ENCODE data around the gene IFT88.
A peak's percentile ranks its signal among the peaks of the same experiment; 100 is the strongest.
"Not testable (repeated sequence)": the region's sequence is repeated elsewhere in the genome, so short reads cannot be mapped to it uniquely, and the experiment has no call there.

IFT88 gene

DNA sequence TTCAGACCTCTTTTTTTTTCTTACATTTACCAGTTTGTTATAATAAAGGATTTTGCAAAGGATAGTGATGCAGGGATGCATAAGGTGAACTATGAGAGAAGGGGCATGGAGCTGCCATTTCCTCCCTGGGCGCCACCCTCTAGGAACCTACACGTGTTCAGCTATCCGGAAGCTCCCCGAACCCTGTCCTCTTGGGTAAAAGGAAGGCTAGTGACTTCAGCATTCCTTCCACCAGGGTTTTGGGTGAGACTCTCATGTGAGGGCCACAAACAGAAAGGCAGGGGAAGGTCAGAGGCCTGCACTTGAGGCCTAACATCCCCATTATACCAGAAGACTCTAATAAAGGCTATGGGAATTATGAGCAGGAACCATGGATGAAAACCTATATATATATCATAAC is 57.3 kb downstream of the IFT88 start:
- DNase-seq (ENCODE audit: low read depth in 2 of 2) = no peak

DNA sequence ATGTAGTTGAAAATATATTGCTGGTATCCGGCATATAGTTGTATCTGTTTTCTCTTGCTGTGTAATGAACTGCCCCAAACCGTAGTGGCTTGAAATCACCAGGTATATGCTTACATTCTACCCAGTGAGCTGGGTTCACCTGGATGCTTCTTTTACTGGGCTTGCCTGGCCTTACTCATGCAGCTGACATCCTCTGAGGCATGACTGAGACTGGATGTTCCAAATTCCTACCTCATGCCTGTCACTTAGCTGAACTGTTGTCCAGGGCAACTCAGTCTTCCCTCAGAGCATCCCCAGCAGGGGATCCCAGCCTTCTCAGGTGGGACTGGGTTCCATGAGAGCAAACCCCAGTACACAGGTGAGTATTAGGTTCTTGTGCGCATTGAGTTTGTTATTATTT is 66.8 kb downstream of the IFT88 start:
- no peak for DNase-seq (ENCODE audit: low read depth in 2 of 2)

DNA sequence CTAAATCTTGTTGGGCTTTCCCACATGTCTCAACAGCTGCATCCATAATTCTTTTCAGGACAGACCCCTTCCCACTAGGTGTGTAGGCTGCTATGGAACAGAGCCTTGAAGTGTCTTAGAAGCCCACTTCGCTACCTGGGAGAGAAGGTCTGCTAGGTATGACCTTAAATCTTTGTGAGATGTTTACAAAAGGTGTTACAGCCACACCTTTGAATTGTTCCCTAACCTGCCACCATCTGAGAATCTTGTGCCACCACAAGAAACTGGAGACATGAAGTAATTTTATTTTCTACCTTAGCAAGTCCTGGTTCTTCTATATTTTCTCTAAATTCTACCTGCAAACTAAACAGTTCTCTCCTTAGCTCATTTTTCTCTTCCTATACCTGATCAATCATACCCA is 69.1 kb downstream of the IFT88 start:
- no peak for DNase-seq (ENCODE audit: low read depth in 2 of 2)

DNA sequence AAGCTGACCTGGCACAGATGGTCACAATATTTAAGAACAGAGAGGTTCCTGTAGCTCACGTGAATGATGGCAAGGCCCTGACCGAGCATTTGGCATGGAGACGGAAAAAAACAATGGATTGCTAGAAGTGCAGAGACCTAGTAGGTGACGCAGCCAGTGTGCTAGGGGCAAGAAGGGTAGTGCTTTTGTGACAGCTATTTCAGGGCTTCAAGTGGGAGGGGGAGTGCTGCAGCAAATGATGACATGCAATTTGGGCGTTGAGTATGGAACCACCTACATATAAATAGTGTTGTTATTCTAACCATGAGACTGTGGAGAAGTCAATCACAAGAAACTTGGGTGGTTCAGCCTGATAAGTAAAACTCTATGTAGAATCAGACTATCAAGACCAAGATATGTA is 70.9 kb downstream of the IFT88 start:
- DNase-seq (ENCODE audit: low read depth in 2 of 2) = no peak

DNA sequence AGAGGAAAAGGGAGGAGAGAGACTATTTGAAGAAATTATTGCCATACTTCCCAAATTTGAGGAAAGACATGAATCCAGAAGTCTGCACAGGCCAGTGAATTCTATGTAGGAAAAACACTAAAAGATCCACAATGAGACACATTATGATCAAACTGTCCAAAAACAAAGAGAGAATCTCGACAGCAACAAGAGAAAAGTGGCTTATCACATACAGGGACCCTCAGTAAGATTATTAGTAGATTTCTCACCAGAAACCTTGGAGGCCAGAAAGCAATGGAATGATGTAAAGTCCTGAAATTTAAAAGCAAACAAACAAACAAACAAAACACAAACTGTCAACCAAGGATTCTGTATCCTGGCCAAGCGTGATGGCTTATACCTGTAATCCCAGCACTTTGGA is 80.8 kb downstream of the IFT88 start:
- DNase-seq (ENCODE audit: low read depth in 2 of 2) = no peak

DNA sequence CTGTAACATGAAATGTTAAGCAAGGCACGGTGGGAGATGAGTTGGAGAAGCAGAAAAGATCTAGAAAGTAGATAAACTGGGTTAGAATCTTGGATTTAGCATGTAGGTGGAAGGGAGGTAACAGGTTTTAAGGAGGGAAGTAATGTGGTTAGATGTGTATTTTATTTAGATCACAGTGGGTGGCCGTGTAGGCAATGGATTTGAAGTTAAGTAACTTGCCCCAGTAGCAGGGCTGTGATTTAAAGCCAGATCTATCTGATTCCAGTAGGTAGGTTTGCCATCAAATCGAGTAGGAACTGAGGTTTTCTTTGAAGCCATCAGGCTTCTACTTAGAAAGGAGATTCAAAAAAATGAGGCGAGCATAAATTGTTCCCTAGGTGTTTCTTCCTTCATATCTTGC is 86.0 kb downstream of the IFT88 start:
- DNase-seq (ENCODE audit: low read depth in 2 of 2) = no peak

DNA sequence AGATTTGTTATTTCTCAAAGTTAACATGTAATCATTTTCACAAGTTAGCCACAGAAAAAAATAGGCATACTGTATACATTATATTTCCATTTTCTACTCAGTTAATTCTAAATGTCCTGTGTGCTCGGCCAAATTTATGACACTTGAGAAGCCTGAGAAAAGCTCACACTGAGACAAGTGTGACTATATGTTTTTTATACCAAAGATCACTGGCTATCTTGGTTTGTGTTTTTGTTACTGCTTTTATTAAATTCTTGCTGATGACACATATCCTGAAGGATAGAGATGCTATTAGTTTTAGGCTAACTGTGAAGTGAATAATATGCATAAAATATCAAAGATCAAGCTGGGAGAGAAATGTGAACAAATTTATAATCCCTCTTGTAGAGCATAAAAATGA is 87.2 kb downstream of the IFT88 start:
- no peak for DNase-seq (ENCODE audit: low read depth in 2 of 2)

DNA sequence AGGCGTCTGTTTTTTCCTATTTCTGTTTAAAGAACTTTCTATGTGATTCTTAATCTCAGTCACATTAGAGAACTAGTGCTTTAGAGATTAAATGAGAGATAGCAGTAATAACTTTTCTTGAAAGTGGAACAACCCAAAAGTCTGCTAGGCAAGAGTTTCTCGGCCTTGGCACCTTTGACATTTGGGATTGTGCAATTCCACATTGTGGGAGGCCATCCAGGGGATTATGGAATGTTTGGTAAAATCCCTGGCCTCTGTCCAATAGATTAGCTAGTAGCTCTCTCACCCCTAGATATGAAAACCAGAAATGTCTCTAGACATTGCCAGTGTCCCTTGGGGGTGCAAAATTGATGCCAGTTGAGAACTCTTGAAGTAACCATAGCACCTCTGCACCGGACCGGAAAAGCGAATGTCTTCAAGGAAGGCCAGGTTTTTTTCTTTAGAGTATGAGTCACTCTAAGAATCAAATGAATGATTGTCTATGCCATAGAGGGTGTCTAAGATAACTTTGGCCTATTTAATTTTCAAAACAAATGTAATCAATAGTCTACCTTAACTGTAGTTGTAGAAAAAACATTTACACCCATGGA is 91.6 kb downstream of the IFT88 start:
- DNase-seq (ENCODE audit: low read depth in 2 of 2) = no peak

DNA sequence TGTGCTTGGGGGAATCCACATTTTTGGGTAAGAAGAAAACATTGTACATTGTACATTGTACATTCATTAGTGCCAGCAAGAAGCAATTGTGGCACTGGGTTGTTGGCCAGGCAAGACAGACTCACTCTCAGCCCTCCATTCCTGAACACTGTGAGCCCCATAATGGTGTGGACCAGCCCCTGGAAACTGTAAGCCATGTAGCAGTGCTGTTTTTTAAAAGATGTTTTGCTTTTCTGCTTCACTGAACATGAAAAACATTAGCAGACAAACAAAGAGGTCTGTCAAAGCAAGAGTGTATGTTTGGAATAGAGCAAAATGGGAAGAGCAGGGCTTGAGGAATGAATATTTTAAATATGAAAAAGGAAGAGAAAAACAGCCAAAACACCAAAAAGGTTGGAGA is 97.4 kb downstream of the IFT88 start:
- DNase-seq (ENCODE audit: low read depth in 2 of 2) = no peak

DNA sequence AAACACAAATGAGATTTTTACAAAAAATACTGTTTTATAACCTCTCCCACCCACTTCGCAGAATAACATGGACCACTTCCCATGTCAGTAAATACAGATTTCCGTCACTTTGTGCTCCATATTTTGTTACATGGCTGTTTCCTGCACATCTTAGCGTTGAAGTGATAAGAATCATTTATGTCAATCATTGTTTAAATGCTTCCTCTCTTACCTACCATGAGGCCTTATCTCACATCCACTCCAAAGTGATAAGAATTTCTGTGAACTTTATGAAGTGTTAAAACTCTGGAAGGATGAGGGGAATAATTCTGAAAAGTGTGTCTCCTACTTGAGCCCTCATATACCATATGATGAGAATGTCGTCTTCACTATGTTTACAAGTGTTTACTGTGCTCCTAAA is 100.0 kb downstream of the IFT88 start:
- DNase-seq (ENCODE audit: low read depth in 2 of 2) = no peak

DNA sequence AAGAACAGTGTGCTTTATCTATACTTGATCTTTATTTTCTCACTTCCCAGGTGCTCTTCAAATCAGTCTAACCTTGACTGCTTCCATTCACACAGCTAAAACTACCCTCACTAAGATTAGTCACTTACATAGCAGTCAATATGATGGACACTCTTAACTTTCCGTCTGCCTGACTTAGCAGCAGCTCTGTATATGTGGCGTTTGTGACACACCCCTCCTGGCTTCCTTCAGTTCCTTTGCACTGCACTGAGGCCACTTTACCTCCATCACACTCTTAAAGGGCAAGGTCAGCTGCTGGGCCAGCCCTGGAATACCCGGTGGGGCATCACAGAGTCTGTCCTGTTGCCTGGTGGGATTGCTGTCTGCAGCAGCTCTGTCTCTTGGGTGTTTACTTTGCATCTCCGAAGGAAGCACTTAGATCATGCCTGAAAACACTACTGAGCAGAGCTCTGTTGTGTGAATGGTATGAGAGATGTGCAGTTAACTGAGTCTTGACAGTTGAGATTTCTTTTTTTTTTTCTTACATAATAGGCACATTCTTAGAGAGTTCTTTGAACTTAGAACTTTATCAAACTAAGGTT is 101.0 kb downstream of the IFT88 start:
- DNase-seq (ENCODE audit: low read depth in 2 of 2) = no peak

DNA sequence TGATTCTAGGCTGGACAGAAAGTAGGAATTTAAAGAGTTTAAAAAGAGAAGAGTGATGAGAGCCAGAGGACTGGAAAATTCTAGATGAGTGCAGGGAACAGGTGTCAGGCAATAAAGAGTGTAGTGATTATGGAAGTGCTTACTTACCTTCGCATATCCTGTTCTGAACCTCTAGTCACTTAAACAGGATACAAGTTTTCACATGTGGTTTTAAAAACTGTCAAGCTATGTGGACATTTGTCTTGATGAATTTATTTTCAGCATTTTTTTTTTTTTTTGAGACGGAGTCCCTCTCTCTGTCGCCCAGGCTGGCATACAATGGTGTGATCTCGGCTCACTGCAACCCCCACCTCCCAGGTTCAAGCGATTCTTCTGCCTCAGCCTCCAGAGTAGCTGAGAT is 102.2 kb downstream of the IFT88 start:
- DNase-seq (ENCODE audit: low read depth in 2 of 2) = no peak

DNA sequence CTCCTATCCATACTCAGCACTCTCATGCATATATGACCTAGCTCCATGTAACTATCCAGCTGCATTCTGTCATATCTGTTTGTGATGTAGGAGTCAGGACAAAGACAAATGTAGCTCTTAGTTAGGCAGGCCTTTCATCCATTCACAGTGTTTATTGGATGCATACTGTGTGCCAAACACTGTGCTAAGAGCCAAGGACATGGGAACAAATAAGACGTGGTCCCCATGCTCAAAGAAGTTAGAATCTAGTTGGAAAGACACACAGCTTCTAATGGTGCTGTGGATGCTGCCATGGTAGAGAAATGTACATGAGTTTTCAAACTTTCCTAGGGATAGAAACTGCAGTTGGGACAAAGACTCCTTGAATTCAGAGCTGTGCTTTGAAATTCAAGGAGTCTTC is 104.8 kb downstream of the IFT88 start:
- DNase-seq (ENCODE audit: low read depth in 2 of 2) = no peak

DNA sequence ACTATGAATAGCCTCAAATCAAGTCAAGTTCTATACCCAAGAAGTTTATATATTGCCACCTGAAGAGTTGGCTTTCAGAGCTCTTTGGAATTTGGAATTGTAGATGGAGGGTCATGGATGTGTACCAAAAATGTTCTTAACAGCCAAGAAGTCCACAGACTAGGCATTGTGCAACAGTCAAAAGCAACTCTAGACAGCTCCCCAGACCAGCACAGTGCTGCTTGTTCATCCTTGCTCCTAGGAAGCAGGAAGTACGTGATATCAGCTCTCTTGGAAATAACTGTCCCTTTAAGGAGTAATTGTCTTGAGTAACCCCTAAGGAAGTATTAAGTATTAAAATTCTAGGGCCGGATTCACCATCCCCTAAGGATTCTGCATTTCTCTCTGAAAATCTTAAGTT is 105.8 kb downstream of the IFT88 start:
- peak in 1 of 2 experiments; percentile 1 for DNase-seq (ENCODE audit: low read depth in 2 of 2)

DNA sequence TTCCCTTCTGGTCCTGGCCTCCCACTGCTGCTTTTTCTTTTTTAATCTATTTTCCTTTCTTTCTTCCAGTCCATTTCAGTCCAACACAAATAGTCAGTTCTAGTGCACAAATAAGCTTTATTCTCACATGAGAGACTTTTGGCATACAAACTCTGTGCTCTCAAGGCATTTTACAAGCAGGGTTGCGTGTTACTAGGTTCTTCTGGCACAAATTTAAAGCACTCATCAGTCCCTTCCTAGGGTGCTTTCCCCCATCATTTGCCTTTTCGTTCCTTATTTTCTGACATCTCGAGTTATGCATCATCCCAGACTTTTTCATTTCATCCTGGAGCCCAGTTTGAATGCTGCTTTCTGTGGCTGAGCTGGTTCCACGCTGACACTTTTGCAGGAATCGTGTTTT is 106.8 kb downstream of the IFT88 start:
- DNase-seq (ENCODE audit: low read depth in 2 of 2) = no peak

DNA sequence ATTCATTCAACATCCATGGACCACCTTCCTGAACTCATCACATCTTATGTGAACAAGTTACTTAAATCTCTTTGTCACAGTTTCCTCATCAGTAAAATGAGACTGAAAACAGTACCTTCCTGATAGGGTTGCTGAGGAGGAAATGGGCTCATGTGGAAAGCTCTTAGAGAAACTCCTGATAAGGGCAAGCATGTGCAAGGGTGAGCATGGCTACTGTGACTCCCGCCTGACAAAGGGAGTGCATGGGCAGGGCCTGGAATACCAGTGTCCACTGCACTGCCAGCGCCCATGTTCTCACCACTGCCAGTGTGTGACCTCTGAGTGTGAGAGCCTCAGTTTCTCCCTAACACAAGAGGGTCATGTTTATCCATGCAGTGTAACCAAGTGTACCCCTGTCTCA is 109.3 kb downstream of the IFT88 start:
- DNase-seq (ENCODE audit: low read depth in 2 of 2) = no peak

DNA sequence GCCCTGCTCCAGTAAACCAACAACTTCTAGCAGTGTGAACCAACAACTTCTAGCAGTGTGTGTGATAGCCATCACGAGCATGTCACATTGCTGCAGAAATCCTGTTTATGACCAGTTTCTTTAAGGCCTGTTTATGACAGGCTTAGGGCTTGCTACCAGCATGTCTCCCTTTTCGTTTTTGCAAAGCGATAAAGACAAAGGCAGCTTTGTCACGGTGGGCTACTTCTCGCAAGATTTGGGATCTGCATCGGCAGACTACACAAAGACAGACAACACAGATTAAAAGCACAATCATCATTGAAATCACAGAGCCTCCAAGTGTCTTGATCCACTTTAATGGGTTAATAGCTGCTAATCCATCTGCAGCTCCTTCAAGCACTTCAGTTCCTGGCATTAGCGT is 111.6 kb downstream of the IFT88 start:
- DNase-seq (ENCODE audit: low read depth in 2 of 2) = not testable (repeated sequence)

DNA sequence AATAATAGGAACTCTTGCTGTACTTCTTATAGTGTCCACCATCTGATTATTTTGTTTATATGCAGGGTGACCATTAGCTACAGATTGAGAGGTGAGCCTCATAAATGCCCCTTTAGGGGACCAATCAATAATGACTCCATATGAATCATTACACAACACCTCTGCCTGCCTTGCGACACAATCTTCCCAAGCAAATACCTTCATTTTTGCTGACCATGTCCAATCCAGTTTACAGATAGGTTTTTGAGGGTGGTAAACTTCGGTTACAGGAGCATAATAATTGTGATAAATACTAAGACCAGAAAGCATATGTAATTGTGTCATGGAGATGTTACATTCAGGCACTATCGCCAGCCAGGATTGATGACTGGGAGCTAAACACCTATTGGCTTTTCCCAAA is 112.9 kb downstream of the IFT88 start:
- no peak for DNase-seq (ENCODE audit: low read depth in 2 of 2)

DNA sequence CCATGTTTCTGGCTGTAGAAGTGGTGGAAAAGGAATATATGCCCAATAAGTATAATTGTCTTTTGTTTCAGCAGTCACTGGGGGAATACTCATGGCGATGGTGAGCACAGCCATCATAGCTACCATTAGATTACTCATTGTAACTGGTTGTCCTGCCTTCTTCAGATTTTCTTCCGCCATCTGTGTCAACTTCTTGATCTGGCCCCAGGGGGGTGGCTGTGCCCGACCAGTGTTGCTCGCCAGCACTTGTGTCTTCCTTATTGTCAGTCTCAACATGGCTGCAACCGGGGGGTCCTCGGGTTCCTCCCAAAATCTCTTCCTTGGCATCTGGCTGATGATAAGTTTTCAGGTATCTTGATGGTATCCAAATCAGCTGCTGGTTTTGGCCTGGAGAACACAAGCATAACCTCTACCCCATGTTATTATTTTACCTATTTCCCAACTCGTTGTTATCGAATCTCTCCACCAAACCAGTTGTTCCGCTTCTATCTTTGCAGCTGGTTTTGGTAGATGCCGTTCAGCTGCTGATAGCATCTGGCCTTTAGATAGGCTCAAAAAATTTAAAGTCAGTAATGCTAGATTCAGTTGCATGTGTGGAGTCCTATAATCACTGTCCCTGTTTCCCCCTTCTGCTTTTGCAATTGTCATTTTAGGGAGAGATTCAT is 113.6 kb downstream of the IFT88 start:
- DNase-seq (ENCODE audit: low read depth in 2 of 2) = no peak

DNA sequence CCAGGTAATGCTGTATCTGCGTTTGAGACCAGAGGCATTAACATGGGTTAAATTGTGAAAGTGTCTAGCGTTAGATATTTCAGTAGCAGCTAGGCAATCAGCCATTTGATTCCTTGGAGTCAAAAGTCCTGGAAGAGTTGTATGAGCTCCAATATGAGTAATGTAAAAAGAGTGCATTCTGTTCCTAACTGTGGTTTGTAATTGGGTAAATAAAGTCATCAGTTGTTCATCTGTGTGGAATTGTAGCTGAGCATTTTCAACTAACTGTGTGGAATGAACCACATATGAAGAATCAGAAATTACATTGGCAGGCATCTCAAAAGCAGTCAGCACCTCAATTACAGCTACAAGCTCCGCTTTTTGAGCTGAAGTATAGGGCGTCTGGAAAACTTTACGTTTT is 114.5 kb downstream of the IFT88 start:
- peak; percentile 76 to 81 for DNase-seq (ENCODE audit: low read depth in 2 of 2)

DNA sequence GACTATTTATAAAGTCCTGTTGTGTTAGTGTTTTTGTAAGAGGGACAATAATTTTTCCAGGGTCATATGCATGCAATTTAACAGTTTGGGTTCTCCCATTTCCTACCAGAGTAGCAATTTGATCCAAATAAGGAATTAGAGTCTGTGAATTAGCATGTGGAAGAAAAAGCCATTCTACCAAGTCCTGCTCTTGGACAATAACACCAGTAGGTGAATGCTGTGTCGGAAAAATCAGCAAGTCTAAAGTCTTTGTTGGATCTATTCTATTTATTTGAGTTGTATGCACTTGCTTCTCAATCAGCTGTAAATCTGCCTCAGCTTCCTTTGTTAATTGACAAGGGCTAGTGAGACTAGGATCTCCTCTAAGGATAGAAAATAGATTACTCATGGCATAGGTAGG is 115.1 kb downstream of the IFT88 start:
- no peak for DNase-seq (ENCODE audit: low read depth in 2 of 2)

DNA sequence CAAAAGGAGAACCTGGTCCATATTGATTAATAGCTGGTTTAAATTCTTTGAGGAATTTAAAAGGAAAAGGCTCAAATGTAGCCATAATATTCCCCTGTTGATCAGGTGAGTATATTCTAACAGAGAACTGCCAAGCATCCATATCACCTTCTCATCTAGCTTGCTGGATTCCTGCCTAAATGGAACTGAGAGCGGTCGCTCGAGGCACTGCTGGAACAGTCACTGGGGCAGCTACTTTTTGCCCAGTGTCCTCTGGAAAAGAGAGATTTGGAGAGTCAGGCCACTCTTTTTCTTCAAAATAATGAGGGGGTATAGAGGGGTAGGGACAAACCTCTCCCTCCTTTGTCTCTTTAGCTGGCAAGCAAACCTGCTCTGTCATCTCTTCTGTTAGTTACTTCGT is 117.1 kb downstream of the IFT88 start:
- DNase-seq (ENCODE audit: low read depth in 2 of 2) = no peak

DNA sequence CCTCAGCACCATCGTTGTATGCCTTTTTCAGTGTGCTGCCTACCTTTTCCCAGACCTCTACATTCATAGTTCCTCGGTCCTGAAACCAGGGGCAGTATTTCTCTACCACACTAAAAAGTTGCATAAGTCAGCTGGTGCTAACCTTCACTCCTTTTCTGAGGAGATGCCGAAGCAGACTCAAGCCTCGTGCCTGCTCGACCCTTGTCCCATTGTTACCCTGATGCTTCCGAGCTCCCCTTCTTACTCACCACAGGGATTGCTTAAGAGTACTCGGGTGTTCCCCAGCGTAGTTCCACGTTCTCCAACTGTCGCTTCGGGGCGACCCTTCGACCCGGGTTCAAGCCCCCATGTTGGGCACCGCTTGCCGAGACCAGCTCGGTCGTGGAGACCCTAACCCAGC is 117.6 kb downstream of the IFT88 start:
- DNase-seq (ENCODE audit: low read depth in 2 of 2) = no peak

DNA sequence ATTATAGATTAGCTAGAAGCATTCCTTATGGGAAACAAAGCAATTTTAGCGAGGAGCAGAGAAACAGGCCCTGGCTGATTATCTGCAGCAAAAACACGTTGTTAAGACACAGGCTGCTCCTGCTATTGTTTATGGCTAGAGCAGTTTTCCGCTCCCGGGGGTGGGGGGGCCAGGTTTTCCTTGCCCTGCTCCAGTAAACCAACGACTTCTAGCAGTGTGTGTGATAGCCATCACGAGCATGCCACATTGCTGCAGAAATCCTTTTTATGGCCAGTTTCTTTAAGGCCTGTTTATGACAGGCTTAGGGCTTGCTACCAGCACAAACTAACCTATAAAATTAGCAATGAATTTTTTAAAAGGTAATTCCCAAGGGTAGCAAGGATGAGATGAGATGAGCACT is 118.1 kb downstream of the IFT88 start:
- DNase-seq (ENCODE audit: low read depth in 2 of 2) = no peak

Measured in fibroblast of skin of left quadriceps (primary cell).